Inferior parietal cortex (tissue), 1 donor: Measurements from ENCODE around the gene FRAT2.

Experiments
- DNase-seq: peaks from one replicate; pipeline ENCODE4 v3.0.0-alpha.2; 2016; ENCODE audit errors: extremely low spot score

The FRAT2 gene

GRCh38 chr10:97325754-97326153, 8.8 kb downstream of the FRAT2 start:
- no peak for DNase-seq

DNA sequence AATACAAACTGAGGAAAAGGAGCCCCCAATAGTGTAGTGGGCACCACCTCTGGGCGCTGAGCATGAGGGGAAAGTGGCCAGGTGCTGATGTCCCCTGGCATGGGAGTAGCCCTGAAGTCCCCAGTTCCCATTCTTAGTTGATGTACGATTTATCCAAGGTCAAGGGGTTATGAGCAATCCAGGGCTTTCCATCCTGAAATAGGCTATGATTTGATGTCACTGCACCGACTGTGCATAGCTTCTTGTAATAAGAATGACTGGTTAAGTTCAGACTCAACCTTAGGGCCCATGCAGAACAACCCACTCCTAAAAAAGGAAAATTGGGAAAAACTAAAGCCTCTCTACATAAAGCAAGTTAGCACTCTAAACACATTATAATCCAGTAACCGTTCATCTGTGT, 11.0 kb downstream of the FRAT2 start:
- DNase-seq = no peak

- no peak for DNase-seq
These were observed 12.7 kb downstream of the FRAT2 start for GRCh38 chr10:97321804-97322190.

GRCh38 chr10:97321032-97321803, 13.3 kb downstream of the FRAT2 start:
- peak; percentile 63 for DNase-seq

DNA sequence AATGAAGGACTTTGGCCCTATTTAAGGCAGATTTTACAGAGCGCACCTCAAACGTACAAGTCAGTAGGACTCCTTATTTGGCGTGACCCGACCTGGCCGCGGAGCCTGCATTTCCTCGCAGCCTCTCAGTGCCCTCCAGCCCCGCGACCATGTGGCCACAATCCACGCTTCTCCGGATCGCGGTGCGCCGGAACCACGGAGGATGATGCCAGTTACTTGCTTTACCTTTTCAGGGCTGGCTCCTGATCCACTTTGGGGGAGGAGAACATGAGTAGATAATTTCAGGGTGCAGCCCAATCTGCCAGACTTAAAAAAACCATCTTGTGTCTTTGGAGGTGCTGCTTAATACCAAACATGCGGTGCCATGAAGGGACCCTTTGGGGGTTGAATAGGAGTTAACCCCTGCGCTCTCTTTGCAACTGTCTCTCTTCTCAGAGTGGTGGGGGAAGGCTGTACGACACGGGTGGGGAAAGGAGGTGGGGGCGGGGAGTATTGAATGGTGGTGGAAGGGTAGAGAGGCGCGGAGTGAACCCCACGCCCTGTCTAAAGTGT, 14.0 kb downstream of the FRAT2 start:
- no peak for DNase-seq

- DNase-seq = peak; percentile 44
These were observed 14.7 kb downstream of the FRAT2 start for GRCh38 chr10:97319671-97320479.

- peak; percentile 88 for DNase-seq
These were observed 15.5 kb downstream of the FRAT2 start, which contains the start of gene FRAT1 for GRCh38 chr10:97318772-97319651. Gene FRAT1 (plus strand): TSS chr10:97319271. CDS start chr10:97319454, 183 bp downstream.

DNA sequence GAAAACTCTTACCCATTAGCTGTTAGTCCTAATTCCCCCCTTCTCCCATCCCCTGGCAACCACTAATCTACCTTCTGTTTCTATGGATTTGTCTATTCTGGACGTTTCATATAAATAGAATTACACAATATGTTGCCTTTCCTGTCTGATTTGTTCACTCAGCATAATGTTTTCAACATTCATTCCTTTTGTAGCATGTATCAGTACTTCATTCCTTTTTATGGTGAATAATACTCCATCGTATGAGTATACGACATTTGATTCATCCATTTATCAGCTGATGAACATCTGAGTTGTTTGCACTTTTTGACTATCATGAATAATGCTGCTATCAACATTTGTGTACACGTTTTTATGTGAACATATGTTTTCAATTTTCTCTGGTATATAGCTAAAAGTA, 19.9 kb downstream of the FRAT2 start:
- no peak for DNase-seq

DNA sequence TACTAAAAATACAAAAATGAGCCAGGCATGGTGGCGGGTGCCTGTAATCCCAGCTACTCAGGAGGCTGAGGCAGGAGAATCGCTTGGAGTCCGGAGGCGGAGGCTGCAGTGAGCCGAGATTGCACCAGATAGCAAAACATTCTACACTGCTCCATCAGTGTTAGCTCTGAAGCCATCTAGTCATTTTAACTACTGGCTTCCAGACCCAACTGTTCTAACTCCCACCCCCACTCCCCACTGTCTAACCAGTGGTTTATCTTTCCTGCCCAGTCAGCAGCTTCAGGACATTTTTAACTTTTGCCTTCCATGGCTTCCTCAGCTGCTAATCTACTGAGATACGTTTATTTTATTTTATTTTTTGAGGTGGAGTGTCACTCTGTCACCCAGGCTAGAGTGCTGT, 21.6 kb downstream of the FRAT2 start:
- no peak for DNase-seq

GRCh38 chr10:97311111-97311626, 23.4 kb downstream of the FRAT2 start:
- no peak for DNase-seq

- DNase-seq = no peak
These were observed 26.4 kb downstream of the FRAT2 start for GRCh38 chr10:97307866-97308780.

DNA sequence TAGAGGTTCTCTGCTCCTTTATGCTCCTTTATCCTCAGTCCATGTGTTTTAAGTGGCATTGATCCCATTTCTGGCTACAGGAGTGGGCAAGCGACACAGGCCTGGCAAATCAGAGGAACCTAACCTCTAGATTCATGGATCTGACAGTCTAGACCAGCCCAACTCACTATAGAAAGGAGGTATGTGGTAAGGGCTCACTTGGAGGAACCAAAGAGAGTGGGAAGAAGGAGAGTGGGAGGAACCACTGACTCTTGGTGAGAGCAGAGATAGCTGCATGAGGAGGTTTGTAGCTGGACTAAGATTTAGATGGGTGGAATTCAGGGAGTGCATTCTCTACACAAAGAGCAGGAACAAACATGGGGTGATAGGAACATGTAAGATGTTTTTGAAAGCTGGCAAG, 27.1 kb downstream of the FRAT2 start:
- no peak for DNase-seq

GRCh38 chr10:97302088-97302791, 32.3 kb downstream of the FRAT2 start:
- DNase-seq = no peak

DNA sequence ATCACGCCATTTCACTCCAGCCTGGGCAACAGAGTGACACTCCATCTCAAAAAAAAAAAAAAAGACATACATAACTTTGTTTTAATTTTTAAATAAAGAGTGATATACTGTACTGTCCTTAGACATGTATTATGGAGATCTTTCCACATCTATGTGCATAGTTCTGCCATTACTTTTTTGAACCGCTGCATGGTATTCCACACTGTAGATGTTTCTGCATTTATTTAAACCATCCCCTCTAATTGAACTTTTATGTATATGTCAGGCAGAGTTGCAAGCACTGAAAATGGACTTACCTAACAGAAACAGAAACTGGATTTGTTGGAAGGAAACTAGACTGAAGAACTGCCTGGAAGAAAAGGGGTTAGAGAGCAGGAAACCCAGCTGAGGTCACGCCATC, 33.5 kb downstream of the FRAT2 start:
- no peak for DNase-seq

- DNase-seq = no peak
These were observed 36.3 kb downstream of the FRAT2 start for GRCh38 chr10:97298223-97298571.

GRCh38 chr10:97297556-97298222, 36.8 kb downstream of the FRAT2 start:
- DNase-seq = no peak

DNA sequence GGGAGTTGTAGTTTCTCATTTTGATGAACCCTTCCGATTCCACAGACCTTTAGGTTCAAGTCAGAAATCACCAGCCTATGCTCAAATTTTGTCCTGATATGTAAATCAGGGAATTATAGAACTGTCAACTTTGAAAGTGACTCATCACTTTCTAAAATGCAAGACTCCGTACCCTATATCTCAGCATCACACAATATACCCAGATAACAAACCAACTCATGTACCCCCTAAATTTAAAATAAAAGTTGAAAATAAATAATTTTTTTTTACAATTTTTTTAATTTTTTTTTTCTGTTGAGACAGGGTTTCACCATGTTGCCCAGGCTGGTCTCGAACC, 41.7 kb downstream of the FRAT2 start:
- DNase-seq = no peak

DNA sequence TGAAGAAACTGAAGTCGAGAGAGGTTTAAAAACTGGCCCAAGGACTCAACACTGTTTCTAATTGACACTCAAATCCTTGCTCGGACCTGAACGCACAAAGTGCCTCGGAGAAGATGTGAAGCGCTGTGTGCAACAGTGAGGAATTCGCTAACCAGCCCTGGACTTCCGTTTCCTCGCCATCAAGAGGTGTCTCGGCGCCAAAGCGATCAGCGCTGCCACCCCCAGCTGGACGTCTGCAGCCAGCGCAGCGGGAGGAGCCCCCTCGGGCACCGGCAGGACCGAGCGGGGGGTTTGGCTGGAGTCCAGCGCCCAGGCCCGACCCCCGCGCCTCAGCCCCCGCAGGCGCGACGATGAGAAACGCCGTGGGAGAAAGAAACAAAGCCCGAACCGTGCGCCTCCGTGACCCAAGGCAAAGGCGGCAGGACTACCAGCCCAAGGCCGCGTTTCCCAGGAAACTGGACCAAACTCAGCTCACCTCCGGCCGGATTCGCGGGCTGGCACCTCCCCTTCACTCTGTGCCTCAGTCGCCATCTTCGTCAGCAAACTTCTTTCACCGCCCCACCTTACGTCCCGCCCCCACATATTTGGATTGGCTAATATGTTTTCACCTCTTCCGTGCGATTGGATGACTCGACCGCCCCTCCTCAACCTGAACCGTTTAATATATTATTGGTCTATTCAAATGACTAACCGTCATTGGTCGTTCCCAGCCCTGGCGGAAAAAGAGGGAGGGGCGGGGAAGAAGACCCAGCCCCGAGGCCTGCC, 42.2 kb downstream of the FRAT2 start, which contains the start of gene ARHGAP19:
Gene ARHGAP19, minus strand, starts transcription at position 541 of the 765 bp plus-strand sequence. Its CDS starts 10 bp downstream, at position 531.
- DNase-seq = peak; percentile 95
